SK-N-SH treated with all-trans-retinoic acid at 6 μM for 48 hours (cell line): ENCODE measurements around the gene SMPDL3A.

ENCODE experiments used
- ATAC-seq: fragments of 200-7000 bp; cut with Tn5 transposase; 3 replicates; pipeline ENCODE4 v1.9.1; 2020; ENCODE audit warnings: mild to moderate bottlenecking, moderate library complexity
- ARNTL ChIP-seq: fragments of 450-650 bp; formaldehyde crosslinking; IDR thresholded peaks from 2 replicates; pipeline ENCODE4 v1.5.0; 2020; ENCODE audit warnings: low read depth, mild to moderate bottlenecking, moderate library complexity, borderline replicate concordance
- BACH2 ChIP-seq: fragments of 250-450 bp; sonication (Bioruptor Pico); IDR thresholded peaks from 2 replicates; pipeline ENCODE4 v1.9.0; 2021; ENCODE audit warnings: mild to moderate bottlenecking, borderline replicate concordance
- CREB5 ChIP-seq: fragments of 250-450 bp; sonication (Bioruptor Pico); IDR thresholded peaks from 2 replicates; pipeline ENCODE4 v1.5.1; 2020; ENCODE audit warnings: low read depth, mild to moderate bottlenecking, moderate library complexity
- CSDC2 ChIP-seq: fragments of 250-450 bp; sonication (Bioruptor Pico); IDR thresholded peaks from 2 replicates; pipeline ENCODE4 v1.5.0; 2020; ENCODE audit warnings: mild to moderate bottlenecking, moderate library complexity
- CSRNP3 ChIP-seq: fragments of 250-450 bp; sonication (Bioruptor Pico); IDR thresholded peaks from 2 replicates; pipeline ENCODE4 v1.5.1; 2021; ENCODE audit warnings: mild to moderate bottlenecking, moderate library complexity
- ESRRG ChIP-seq: fragments of 250-450 bp; sonication (Bioruptor Pico); IDR thresholded peaks from 2 replicates; pipeline ENCODE4 v1.6.1; 2021; ENCODE audit warnings: mild to moderate bottlenecking
- GLIS3 ChIP-seq: fragments of 250-450 bp; sonication (Bioruptor Pico); IDR thresholded peaks from 2 replicates; pipeline ENCODE4 v1.5.0; 2020; ENCODE audit warnings: mild to moderate bottlenecking, moderate library complexity
- ISL1 ChIP-seq: fragments of 250-450 bp; sonication (Bioruptor Pico); IDR thresholded peaks from 2 replicates; pipeline ENCODE4 v2.1.2; 2022; ENCODE audit warnings: mild to moderate bottlenecking, moderate library complexity
- OSR1 ChIP-seq: fragments of 250-450 bp; sonication (Bioruptor Pico); IDR thresholded peaks from 2 replicates; pipeline ENCODE4 v1.8.0; 2022; ENCODE audit warnings: moderate library complexity, mild to moderate bottlenecking, inconsistent platforms
- POU6F1 ChIP-seq: fragments of 250-450 bp; sonication (Bioruptor Pico); IDR thresholded peaks from 2 replicates; pipeline ENCODE4 v1.8.0; 2021; ENCODE audit warnings: low read depth, mild to moderate bottlenecking, moderate library complexity, borderline replicate concordance
- RARB ChIP-seq: fragments of 250-450 bp; sonication (Bioruptor Pico); IDR thresholded peaks from 2 replicates; pipeline ENCODE4 v1.8.0; 2021; ENCODE audit warnings: mild to moderate bottlenecking, moderate library complexity
- SNAI2 ChIP-seq: fragments of 250-450 bp; sonication (Bioruptor Pico); IDR thresholded peaks from 2 replicates; pipeline ENCODE4 v1.5.0; 2020; ENCODE audit warnings: mild to moderate bottlenecking, moderate library complexity
- TOX ChIP-seq: fragments of 250-450 bp; sonication (Bioruptor Pico); IDR thresholded peaks from 2 replicates; pipeline ENCODE4 v1.8.0; 2021; ENCODE audit warnings: mild to moderate bottlenecking, moderate library complexity, borderline replicate concordance
- TSHZ2 ChIP-seq: fragments of 250-450 bp; sonication (Bioruptor Pico); IDR thresholded peaks from 2 replicates; pipeline ENCODE4 v1.5.0; 2020; ENCODE audit warnings: mild to moderate bottlenecking, moderate library complexity
- ZC3H10 ChIP-seq: fragments of 250-450 bp; sonication (Bioruptor Pico); IDR thresholded peaks from 2 replicates; pipeline ENCODE4 v1.5.1; 2021; ENCODE audit warnings: mild to moderate bottlenecking, moderate library complexity
- ZFP3 ChIP-seq: fragments of 250-450 bp; sonication (Bioruptor Pico); IDR thresholded peaks from 2 replicates; pipeline ENCODE4 v1.5.0; 2020; ENCODE audit warnings: mild to moderate bottlenecking, moderate library complexity
- ZFP30 ChIP-seq: fragments of 450-650 bp; formaldehyde crosslinking; IDR thresholded peaks from 2 replicates; pipeline ENCODE4 v1.5.0; 2022; ENCODE audit warnings: mild to moderate bottlenecking, moderate library complexity
- ZNF565 ChIP-seq: fragments of 450-650 bp; formaldehyde crosslinking; conservative IDR thresholded peaks from 2 replicates; pipeline ENCODE4 v1.5.0; 2020; ENCODE audit warnings: low read depth, mild to moderate bottlenecking, moderate library complexity
- ZNF70 ChIP-seq: fragments of 450-650 bp; formaldehyde crosslinking; IDR thresholded peaks from 2 replicates; pipeline ENCODE4 v1.5.0; 2020; ENCODE audit warnings: mild to moderate bottlenecking, moderate library complexity
- ZNF8 ChIP-seq: fragments of 450-650 bp; formaldehyde crosslinking; IDR thresholded peaks from 2 replicates; pipeline ENCODE4 v1.5.0; 2020; ENCODE audit warnings: mild to moderate bottlenecking, moderate library complexity

The SMPDL3A gene

GRCh38 chr6:122749451-122750050, 39.5 kb upstream of the SMPDL3A start:
- ATAC-seq = no peak

GRCh38 chr6:122751326-122751725, 37.7 kb upstream of the SMPDL3A start:
- no peak for ATAC-seq

More at GRCh38 chr6:122749451-122750050, 39.5 kb upstream of the SMPDL3A start:
- no peak for TF ChIP-seq ZFP30
- no peak for TF ChIP-seq TOX (CRISPR knock-in tag)
- TF ChIP-seq GLIS3 = no peak
- TF ChIP-seq RARB = no peak
- no peak for TF ChIP-seq ISL1 (CRISPR knock-in tag)
- TF ChIP-seq CSDC2 (CRISPR knock-in tag) = no peak
- TF ChIP-seq ZNF565 (CRISPR knock-in tag) = no peak
- no peak for TF ChIP-seq TSHZ2 (CRISPR knock-in tag)
- TF ChIP-seq SNAI2 = no peak
- TF ChIP-seq ZFP3 (CRISPR knock-in tag) = no peak
- no peak for TF ChIP-seq ARNTL (CRISPR knock-in tag)
- no peak for TF ChIP-seq ZNF70 (CRISPR knock-in tag)
- no peak for TF ChIP-seq CSRNP3 (CRISPR knock-in tag)
- TF ChIP-seq BACH2 (CRISPR knock-in tag) = no peak
- no peak for TF ChIP-seq ZC3H10
- TF ChIP-seq, all 23 proteins: peak for 0

GRCh38 chr6:122752459-122752858, 36.6 kb upstream of the SMPDL3A start:
- no peak for ATAC-seq

More at GRCh38 chr6:122751326-122751725, 37.7 kb upstream of the SMPDL3A start:
- TF ChIP-seq BACH2 (CRISPR knock-in tag) (no peak), TOX (CRISPR knock-in tag) (no peak), SNAI2 (no peak), ZNF565 (CRISPR knock-in tag) (no peak), RARB (no peak), GLIS3 (no peak), OSR1 (no peak)

More at GRCh38 chr6:122752459-122752858, 36.6 kb upstream of the SMPDL3A start:
- TF ChIP-seq POU6F1 (no peak), ISL1 (CRISPR knock-in tag) (no peak), TSHZ2 (CRISPR knock-in tag) (no peak), CREB5 (CRISPR knock-in tag) (no peak), ZNF8 (CRISPR knock-in tag) (no peak), ZNF565 (CRISPR knock-in tag) (no peak), ZFP3 (CRISPR knock-in tag) (no peak), CSRNP3 (CRISPR knock-in tag) (no peak), RARB (no peak), ESRRG (no peak)
- TF ChIP-seq, all 23 proteins: peak for 0
